ENCODE measurements around the gene ADAMTS13. TPM values are rescaled to one million over a fixed set of nuclear protein-coding genes. Genes with fewer than 3 reads are reported as not detected.

Gene ADAMTS13
- polyA plus RNA-seq, 2 donors: 1.2 to 4.3 TPM

GRCh38 chr9:133429641-133430161 lies 7.5 kb downstream of the ADAMTS13 start:
- peaks cover 0 to 5% of the 10 kb centered on the region in 2 donors for H3K4me1 ChIP-seq (ENCODE audit: control insufficient read depth in 2 of 2, insufficient read depth in 2 of 2, low read length in 1 of 2)
- no peak overlapping the region for H3K27ac ChIP-seq (ENCODE audit: low read depth in 2 of 2, low read length in 1 of 2)
- H3K4me3 ChIP-seq (ENCODE audit: low read depth in 1 of 2, low read length in 2 of 2): no peak overlapping the region
- 28 to 35% methylated on average over 48 to 49 of the region's 49 CpGs for WGBS, 2 donors
- H3K27me3 ChIP-seq (ENCODE audit: control insufficient read depth in 1 of 2, insufficient read depth in 2 of 2, low read length in 2 of 2): no peaks in the 10 kb centered on the region
- peaks cover 0 to 3% of the 10 kb centered on the region in 2 donors for H3K36me3 ChIP-seq (ENCODE audit: control insufficient read depth in 2 of 2, insufficient read depth in 2 of 2, low read length in 1 of 2)
- H3K9me3 ChIP-seq (ENCODE audit: control insufficient read depth in 2 of 2, insufficient read depth in 1 of 2, low read depth in 1 of 2, low read length in 1 of 2): no peaks in the 10 kb centered on the region

- Histone ChIP-seq H3K27ac (ENCODE audit: low read depth in 2 of 2, low read length in 1 of 2) (no peak overlapping the region), H3K27me3 (ENCODE audit: control insufficient read depth in 1 of 2, insufficient read depth in 2 of 2, low read length in 2 of 2) (no peaks in the 10 kb centered on the region), H3K4me3 (ENCODE audit: low read depth in 1 of 2, low read length in 2 of 2) (no peak overlapping the region), H3K9me3 (ENCODE audit: control insufficient read depth in 2 of 2, insufficient read depth in 1 of 2, low read depth in 1 of 2, low read length in 1 of 2) (no peaks in the 10 kb centered on the region), H3K36me3 (ENCODE audit: control insufficient read depth in 2 of 2, insufficient read depth in 2 of 2, low read length in 1 of 2) (peaks cover 0 to 3% of the 10 kb centered on the region in 2 donors), H3K4me1 (ENCODE audit: control insufficient read depth in 2 of 2, insufficient read depth in 2 of 2, low read length in 1 of 2) (peaks cover 0 to 5% of the 10 kb centered on the region in 2 donors)
- 95 to 100% methylated on average over 1 of the region's 1 CpG for WGBS, 2 donors
Measured at GRCh38 chr9:133430244-133430643, 8.1 kb downstream of the ADAMTS13 start.

DNA sequence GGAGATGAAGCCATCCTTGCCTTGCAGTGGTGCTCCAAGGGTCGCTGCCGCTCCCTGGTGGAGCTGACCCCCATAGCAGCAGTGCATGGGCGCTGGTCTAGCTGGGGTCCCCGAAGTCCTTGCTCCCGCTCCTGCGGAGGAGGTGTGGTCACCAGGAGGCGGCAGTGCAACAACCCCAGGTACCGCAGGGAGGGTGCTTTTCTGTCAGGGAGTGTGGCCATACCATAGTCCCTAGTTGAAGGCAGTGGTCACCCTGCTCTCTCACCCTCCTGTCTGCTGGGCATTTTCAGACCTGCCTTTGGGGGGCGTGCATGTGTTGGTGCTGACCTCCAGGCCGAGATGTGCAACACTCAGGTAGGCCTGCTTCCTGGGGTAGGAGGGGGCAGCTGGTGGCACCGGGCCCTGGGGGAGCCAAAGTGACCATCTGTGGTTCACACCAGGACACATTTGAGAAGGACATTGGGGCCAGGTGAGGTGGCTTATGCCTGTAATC lies 11.2 kb downstream of the ADAMTS13 start:
- H3K4me3 ChIP-seq (ENCODE audit: low read depth in 1 of 2, low read length in 2 of 2): no peak overlapping the region
- WGBS, 2 donors: 85 to 88% methylated on average over 11 of the region's 11 CpGs
- H3K4me1 ChIP-seq (ENCODE audit: control insufficient read depth in 2 of 2, insufficient read depth in 2 of 2, low read length in 1 of 2): peaks cover 0 to 4% of the 10 kb centered on the region in 2 donors
- H3K27ac ChIP-seq (ENCODE audit: low read depth in 2 of 2, low read length in 1 of 2): no peak overlapping the region
- H3K27me3 ChIP-seq (ENCODE audit: control insufficient read depth in 1 of 2, insufficient read depth in 2 of 2, low read length in 2 of 2): no peaks in the 10 kb centered on the region
- H3K36me3 ChIP-seq (ENCODE audit: control insufficient read depth in 2 of 2, insufficient read depth in 2 of 2, low read length in 1 of 2): no peaks in the 10 kb centered on the region
- H3K9me3 ChIP-seq (ENCODE audit: control insufficient read depth in 2 of 2, insufficient read depth in 1 of 2, low read depth in 1 of 2, low read length in 1 of 2): no peaks in the 10 kb centered on the region

- Histone ChIP-seq H3K27me3 (ENCODE audit: control insufficient read depth in 1 of 2, insufficient read depth in 2 of 2, low read length in 2 of 2) (no peaks in the 10 kb centered on the region), H3K4me1 (ENCODE audit: control insufficient read depth in 2 of 2, insufficient read depth in 2 of 2, low read length in 1 of 2) (no peaks in the 10 kb centered on the region), H3K9me3 (ENCODE audit: control insufficient read depth in 2 of 2, insufficient read depth in 1 of 2, low read depth in 1 of 2, low read length in 1 of 2) (no peaks in the 10 kb centered on the region), H3K27ac (ENCODE audit: low read depth in 2 of 2, low read length in 1 of 2) (no peak overlapping the region), H3K36me3 (ENCODE audit: control insufficient read depth in 2 of 2, insufficient read depth in 2 of 2, low read length in 1 of 2) (no peaks in the 10 kb centered on the region), H3K4me3 (ENCODE audit: low read depth in 1 of 2, low read length in 2 of 2) (no peak overlapping the region)
- WGBS, 2 donors: 78 to 82% methylated on average over 16 of the region's 16 CpGs
Measured at GRCh38 chr9:133436681-133437080, 14.5 kb downstream of the ADAMTS13 start.

- no peak overlapping the region for H3K4me3 ChIP-seq (ENCODE audit: low read depth in 1 of 2, low read length in 2 of 2)
- H3K4me1 ChIP-seq (ENCODE audit: control insufficient read depth in 2 of 2, insufficient read depth in 2 of 2, low read length in 1 of 2): no peaks in the 10 kb centered on the region
- H3K36me3 ChIP-seq (ENCODE audit: control insufficient read depth in 2 of 2, insufficient read depth in 2 of 2, low read length in 1 of 2): no peaks in the 10 kb centered on the region
- 89 to 90% methylated on average over 20 of the region's 20 CpGs for WGBS, 2 donors
- H3K27ac ChIP-seq (ENCODE audit: low read depth in 2 of 2, low read length in 1 of 2): no peak overlapping the region
- H3K9me3 ChIP-seq (ENCODE audit: control insufficient read depth in 2 of 2, insufficient read depth in 1 of 2, low read depth in 1 of 2, low read length in 1 of 2): no peaks in the 10 kb centered on the region
- no peaks in the 10 kb centered on the region for H3K27me3 ChIP-seq (ENCODE audit: control insufficient read depth in 1 of 2, insufficient read depth in 2 of 2, low read length in 2 of 2)
Measured at GRCh38 chr9:133437753-133438531, 15.8 kb downstream of the ADAMTS13 start.

GRCh38 chr9:133439337-133439736 lies 17.2 kb downstream of the ADAMTS13 start:
- Histone ChIP-seq H3K27me3 (ENCODE audit: control insufficient read depth in 1 of 2, insufficient read depth in 2 of 2, low read length in 2 of 2) (no peaks in the 10 kb centered on the region), H3K27ac (ENCODE audit: low read depth in 2 of 2, low read length in 1 of 2) (no peak overlapping the region), H3K36me3 (ENCODE audit: control insufficient read depth in 2 of 2, insufficient read depth in 2 of 2, low read length in 1 of 2) (no peaks in the 10 kb centered on the region), H3K4me1 (ENCODE audit: control insufficient read depth in 2 of 2, insufficient read depth in 2 of 2, low read length in 1 of 2) (no peaks in the 10 kb centered on the region), H3K4me3 (ENCODE audit: low read depth in 1 of 2, low read length in 2 of 2) (no peak overlapping the region), H3K9me3 (ENCODE audit: control insufficient read depth in 2 of 2, insufficient read depth in 1 of 2, low read depth in 1 of 2, low read length in 1 of 2) (no peaks in the 10 kb centered on the region)
- 69 to 73% methylated on average over 4 of the region's 4 CpGs for WGBS, 2 donors

DNA sequence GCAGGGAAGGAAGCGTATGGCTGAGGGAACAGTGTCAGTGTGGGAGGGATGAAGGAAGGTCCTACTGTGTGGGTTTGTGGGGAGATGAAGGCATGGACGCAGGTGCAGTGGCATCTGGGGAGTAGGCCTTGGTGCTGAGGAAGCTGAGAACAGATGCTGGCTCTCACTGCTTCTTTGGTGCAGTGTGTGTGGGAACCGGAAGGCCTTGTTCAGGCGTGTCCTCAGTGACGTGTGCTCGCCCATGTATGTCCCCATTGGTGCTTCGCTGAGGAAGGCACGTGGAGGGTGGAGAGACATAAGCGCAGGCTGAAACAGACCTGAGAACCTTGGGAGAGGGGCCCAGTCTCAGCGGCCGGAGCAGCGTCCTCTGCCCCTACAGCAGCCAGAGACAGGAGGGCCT lies 18.7 kb downstream of the ADAMTS13 start:
- 74 to 77% methylated on average over 11 to 12 of the region's 12 CpGs for WGBS, 2 donors
- H3K4me1 ChIP-seq (ENCODE audit: control insufficient read depth in 2 of 2, insufficient read depth in 2 of 2, low read length in 1 of 2): no peaks in the 10 kb centered on the region

GRCh38 chr9:133441571-133441970 lies 19.4 kb downstream of the ADAMTS13 start:
- no peaks in the 10 kb centered on the region for H3K9me3 ChIP-seq (ENCODE audit: control insufficient read depth in 2 of 2, insufficient read depth in 1 of 2, low read depth in 1 of 2, low read length in 1 of 2)
- no peak overlapping the region for H3K27ac ChIP-seq (ENCODE audit: low read depth in 2 of 2, low read length in 1 of 2)
- H3K4me3 ChIP-seq (ENCODE audit: low read depth in 1 of 2, low read length in 2 of 2): no peak overlapping the region
- no peaks in the 10 kb centered on the region for H3K36me3 ChIP-seq (ENCODE audit: control insufficient read depth in 2 of 2, insufficient read depth in 2 of 2, low read length in 1 of 2)
- no peaks in the 10 kb centered on the region for H3K27me3 ChIP-seq (ENCODE audit: control insufficient read depth in 1 of 2, insufficient read depth in 2 of 2, low read length in 2 of 2)
- WGBS, 2 donors: 61 to 74% methylated on average over 5 of the region's 5 CpGs
- H3K4me1 ChIP-seq (ENCODE audit: control insufficient read depth in 2 of 2, insufficient read depth in 2 of 2, low read length in 1 of 2): no peaks in the 10 kb centered on the region

More for the DNA sequence above, 18.7 kb downstream of the ADAMTS13 start:
- Histone ChIP-seq H3K4me3 (ENCODE audit: low read depth in 1 of 2, low read length in 2 of 2) (no peak overlapping the region), H3K36me3 (ENCODE audit: control insufficient read depth in 2 of 2, insufficient read depth in 2 of 2, low read length in 1 of 2) (no peaks in the 10 kb centered on the region), H3K27me3 (ENCODE audit: control insufficient read depth in 1 of 2, insufficient read depth in 2 of 2, low read length in 2 of 2) (no peaks in the 10 kb centered on the region), H3K9me3 (ENCODE audit: control insufficient read depth in 2 of 2, insufficient read depth in 1 of 2, low read depth in 1 of 2, low read length in 1 of 2) (no peaks in the 10 kb centered on the region), H3K27ac (ENCODE audit: low read depth in 2 of 2, low read length in 1 of 2) (no peak overlapping the region)

DNA sequence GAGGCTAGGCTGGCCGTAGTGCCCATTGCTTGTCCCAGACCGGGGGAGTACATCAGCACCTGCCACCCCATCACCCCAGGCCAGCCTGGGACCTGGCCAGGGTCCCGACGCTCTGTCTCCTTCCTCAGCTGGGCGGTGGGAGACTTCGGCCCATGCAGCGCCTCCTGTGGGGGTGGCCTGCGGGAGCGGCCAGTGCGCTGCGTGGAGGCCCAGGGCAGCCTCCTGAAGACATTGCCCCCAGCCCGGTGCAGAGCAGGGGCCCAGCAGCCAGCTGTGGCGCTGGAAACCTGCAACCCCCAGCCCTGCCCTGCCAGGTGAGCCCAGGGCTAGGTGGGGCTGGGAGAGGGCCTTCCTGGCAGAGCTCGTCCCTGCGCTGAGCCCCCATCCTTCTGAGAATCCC lies 21.1 kb downstream of the ADAMTS13 start:
- Histone ChIP-seq H3K27me3 (ENCODE audit: control insufficient read depth in 1 of 2, insufficient read depth in 2 of 2, low read length in 2 of 2) (no peaks in the 10 kb centered on the region), H3K4me3 (ENCODE audit: low read depth in 1 of 2, low read length in 2 of 2) (no peak overlapping the region), H3K9me3 (ENCODE audit: control insufficient read depth in 2 of 2, insufficient read depth in 1 of 2, low read depth in 1 of 2, low read length in 1 of 2) (no peaks in the 10 kb centered on the region), H3K27ac (ENCODE audit: low read depth in 2 of 2, low read length in 1 of 2) (no peak overlapping the region), H3K36me3 (ENCODE audit: control insufficient read depth in 2 of 2, insufficient read depth in 2 of 2, low read length in 1 of 2) (no peaks in the 10 kb centered on the region), H3K4me1 (ENCODE audit: control insufficient read depth in 2 of 2, insufficient read depth in 2 of 2, low read length in 1 of 2) (no peaks in the 10 kb centered on the region)
- WGBS, 2 donors: 91 to 95% methylated on average over 15 of the region's 15 CpGs

- WGBS, 2 donors: 83 to 86% methylated on average over 8 of the region's 8 CpGs
- Histone ChIP-seq H3K4me3 (ENCODE audit: low read depth in 1 of 2, low read length in 2 of 2) (no peak overlapping the region), H3K4me1 (ENCODE audit: control insufficient read depth in 2 of 2, insufficient read depth in 2 of 2, low read length in 1 of 2) (no peaks in the 10 kb centered on the region), H3K9me3 (ENCODE audit: control insufficient read depth in 2 of 2, insufficient read depth in 1 of 2, low read depth in 1 of 2, low read length in 1 of 2) (no peaks in the 10 kb centered on the region), H3K36me3 (ENCODE audit: control insufficient read depth in 2 of 2, insufficient read depth in 2 of 2, low read length in 1 of 2) (no peaks in the 10 kb centered on the region), H3K27me3 (ENCODE audit: control insufficient read depth in 1 of 2, insufficient read depth in 2 of 2, low read length in 2 of 2) (no peaks in the 10 kb centered on the region), H3K27ac (ENCODE audit: low read depth in 2 of 2, low read length in 1 of 2) (no peak overlapping the region)
Measured at GRCh38 chr9:133443982-133444381, 21.8 kb downstream of the ADAMTS13 start.

Measured in esophagus (tissue), 2 donors.